HEK293 (cell line): ENCODE data around the gene BLM.
"Not testable (repeated sequence)": the region's sequence is repeated elsewhere in the genome, so short reads cannot be mapped to it uniquely, and the experiment has no call there.

Experiments
- CTCF ChIP-seq: fragments of 450-650 bp; formaldehyde crosslinking; IDR thresholded peaks from 2 replicates; pipeline ENCODE4 v1.5.1; 2016; ENCODE audit warnings: missing biosample characterization, missing genetic modification characterization
- ZNF791 ChIP-seq: fragments of 450-650 bp; formaldehyde crosslinking; IDR thresholded peaks from 2 replicates; pipeline ENCODE4 v1.5.1; 2016; ENCODE audit warnings: missing biosample characterization, missing genetic modification characterization
- ZNF830 ChIP-seq: fragments of 450-650 bp; IDR thresholded peaks from 2 replicates; pipeline ENCODE4 v1.5.0; 2018; ENCODE audit warnings: missing biosample characterization, missing genetic modification characterization, low read depth, mild to moderate bottlenecking, moderate library complexity

GRCh38 chr15:90670631-90671030, 46.5 kb upstream of the BLM start:
- TF ChIP-seq CTCF, ZNF791, ZNF830 (tag by site-specific recombination): not testable (repeated sequence)
